HEK293T (cell line): ENCODE results near the gene RASA2.

ENCODE experiments used
- ARNT ChIP-seq: fragments of 450-650 bp; IDR thresholded peaks from 2 replicates; pipeline ENCODE4 v1.6.1; 2017; ENCODE audit warnings: mild to moderate bottlenecking
- BHLHE40 ChIP-seq: fragments of 450-650 bp; IDR thresholded peaks from 2 replicates; pipeline ENCODE4 v1.6.1; 2016; ENCODE audit warnings: mild to moderate bottlenecking, moderate library complexity, borderline replicate concordance
- L3MBTL2 ChIP-seq: fragments of 450-650 bp; conservative IDR thresholded peaks from 2 replicates; pipeline ENCODE4 v1.6.1; 2016; ENCODE audit warnings: mild to moderate bottlenecking
- NFRKB ChIP-seq: fragments of 450-650 bp; IDR thresholded peaks from 2 replicates; pipeline ENCODE4 v1.6.1; 2016; ENCODE audit warnings: mild to moderate bottlenecking, moderate library complexity
- ZNF384 ChIP-seq: fragments of 450-650 bp; IDR thresholded peaks from 2 replicates; pipeline ENCODE4 v1.6.1; 2016
- TF ChIP-seq, protein P1 (sequence below): fragments of 450-650 bp; IDR thresholded peaks from 2 replicates; pipeline ENCODE4 v1.6.1; 2016

DNA sequence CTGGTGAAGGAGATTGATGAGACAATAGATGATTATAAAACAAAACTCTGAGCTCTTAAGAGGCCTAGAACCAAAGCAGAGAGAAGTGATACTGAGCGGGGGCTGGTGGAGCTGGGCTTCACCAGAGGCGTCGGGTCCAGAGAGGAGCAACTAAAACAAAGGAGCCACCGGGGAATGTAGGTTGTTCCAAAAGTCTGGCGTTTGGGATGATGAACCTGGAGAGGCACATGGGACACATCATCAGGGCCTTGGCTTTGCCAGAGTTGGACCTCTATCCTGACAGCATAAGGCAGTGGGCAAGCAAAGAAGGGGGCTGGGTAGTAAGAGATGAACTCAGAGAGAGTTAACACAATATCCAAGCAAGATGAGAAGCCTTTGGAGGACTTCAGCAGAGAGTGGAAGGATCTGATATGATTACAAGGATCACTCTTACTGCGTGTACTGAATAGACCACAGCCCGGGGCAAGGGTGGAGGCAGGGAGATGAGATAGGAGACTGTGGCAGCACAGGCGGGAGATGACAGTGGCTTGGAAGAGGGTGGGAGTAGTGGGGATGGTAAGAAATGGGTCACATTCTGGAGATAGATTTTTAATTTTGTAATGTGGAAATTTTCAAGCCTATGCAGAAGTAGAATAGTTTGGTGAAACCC, 36.0 kb upstream of the RASA2 start:
- TF ChIP-seq, protein P1, sequence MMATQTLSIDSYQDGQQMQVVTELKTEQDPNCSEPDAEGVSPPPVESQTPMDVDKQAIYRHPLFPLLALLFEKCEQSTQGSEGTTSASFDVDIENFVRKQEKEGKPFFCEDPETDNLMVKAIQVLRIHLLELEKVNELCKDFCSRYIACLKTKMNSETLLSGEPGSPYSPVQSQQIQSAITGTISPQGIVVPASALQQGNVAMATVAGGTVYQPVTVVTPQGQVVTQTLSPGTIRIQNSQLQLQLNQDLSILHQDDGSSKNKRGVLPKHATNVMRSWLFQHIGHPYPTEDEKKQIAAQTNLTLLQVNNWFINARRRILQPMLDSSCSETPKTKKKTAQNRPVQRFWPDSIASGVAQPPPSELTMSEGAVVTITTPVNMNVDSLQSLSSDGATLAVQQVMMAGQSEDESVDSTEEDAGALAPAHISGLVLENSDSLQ: no peak
- TF ChIP-seq BHLHE40: no peak
- no peak for TF ChIP-seq L3MBTL2
- no peak for TF ChIP-seq NFRKB
- no peak for TF ChIP-seq ZNF384
- no peak for TF ChIP-seq ARNT
